OCI-LY1 (cell line): ENCODE results near the gene MYO15A.

Experiments used
- H2AFZ ChIP-seq: fragments of 200-600 bp; sonication (generic), shearing (Covaris generic); 2 replicates; pipeline ENCODE4 v1.6.0; 2014; ENCODE audit warnings: antibody characterized with exemption, mild to moderate bottlenecking, low read length
- H3F3A ChIP-seq: fragments of 200-600 bp; sonication (generic), shearing (Covaris generic); 2 replicates; pipeline ENCODE4 v1.6.0; 2014; ENCODE audit warnings: mild to moderate bottlenecking, antibody characterized with exemption, low read length, moderate library complexity; ENCODE audit not compliant: insufficient read depth
- H3K27ac ChIP-seq: fragments of 200-600 bp; sonication (generic); 2 replicates; pipeline ENCODE4 v1.5.1; 2014; ENCODE audit warnings: low read length, mixed run types, mild to moderate bottlenecking, low read depth; ENCODE audit not compliant: poor library complexity, severe bottlenecking
- H3K27me3 ChIP-seq: fragments of 200-600 bp; sonication (generic); 2 replicates; pipeline ENCODE4 v1.6.0; 2014; ENCODE audit warnings: antibody characterized with exemption, mild to moderate bottlenecking, low read length, moderate library complexity; ENCODE audit not compliant: insufficient read depth
- H3K36me3 ChIP-seq: fragments of 200-600 bp; sonication (generic); 2 replicates; pipeline ENCODE4 v1.6.1; 2014; ENCODE audit warnings: mild to moderate bottlenecking, antibody characterized with exemption, low read length, moderate library complexity, mixed read lengths; ENCODE audit not compliant: insufficient read depth
- H3K4me1 ChIP-seq: fragments of 200-600 bp; sonication (generic); 2 replicates; pipeline ENCODE4 v1.5.1; 2014; ENCODE audit warnings: mild to moderate bottlenecking, low read length, moderate library complexity; ENCODE audit not compliant: insufficient read depth, severe bottlenecking
- H3K4me2 ChIP-seq: fragments of 200-600 bp; sonication (generic), shearing (Covaris generic); 2 replicates; pipeline ENCODE4 v1.6.1; 2014; ENCODE audit warnings: low read length
- H3K4me3 ChIP-seq: fragments of 200-600 bp; sonication (generic); 2 replicates; pipeline ENCODE4 v1.5.1; 2014; ENCODE audit warnings: low read length, low read depth, mild to moderate bottlenecking, mixed read lengths; ENCODE audit not compliant: poor library complexity, severe bottlenecking
- H3K79me2 ChIP-seq: fragments of 200-600 bp; shearing (Covaris generic); 2 replicates; pipeline ENCODE4 v1.6.1; 2016; ENCODE audit warnings: mixed run types, low read length, mixed read lengths; ENCODE audit not compliant: insufficient read depth
- H3K9ac ChIP-seq: fragments of 200-600 bp; sonication (generic), shearing (Covaris generic); 2 replicates; pipeline ENCODE4 v1.6.1; 2014; ENCODE audit warnings: mild to moderate bottlenecking, low read length, mixed read lengths
- H3K9me2 ChIP-seq: fragments of 200-600 bp; sonication (generic), shearing (Covaris generic); 2 replicates; pipeline ENCODE4 v1.6.1; 2014; ENCODE audit warnings: low read depth, mild to moderate bottlenecking, low read length, mixed read lengths
- H3K9me3 ChIP-seq: fragments of 200-600 bp; shearing (Covaris generic); 2 replicates; pipeline ENCODE4 v1.6.1; 2014; ENCODE audit warnings: low read length, mixed read lengths
- H4K20me1 ChIP-seq: fragments of 200-600 bp; sonication (generic), shearing (Covaris generic); 2 replicates; pipeline ENCODE4 v1.6.0; 2016; ENCODE audit warnings: mild to moderate bottlenecking, low read length; ENCODE audit not compliant: insufficient read depth
- CTCF ChIP-seq: fragments of 200-600 bp; sonication (generic), shearing (Covaris generic); IDR thresholded peaks from 2 replicates; pipeline ENCODE4 v1.5.1; 2017; ENCODE audit warnings: mild to moderate bottlenecking, antibody characterized with exemption, low read length, moderate library complexity, mixed read lengths
- EZH2 ChIP-seq: fragments of 200-600 bp; sonication (generic), shearing (Covaris generic); IDR thresholded peaks from 2 replicates; pipeline ENCODE4 v1.8.0; 2017; ENCODE audit warnings: borderline replicate concordance, mixed run types, mild to moderate bottlenecking, antibody characterized with exemption, low read length, moderate library complexity, mixed read lengths

The MYO15A gene

GRCh38 chr17:18177133-18177532 lies 68.6 kb downstream of the MYO15A start:
- no peak overlapping the region for H3K27ac ChIP-seq
- TF ChIP-seq CTCF = no peak
- no peak for TF ChIP-seq EZH2
- no peaks in the 10 kb centered on the region for H3K79me2 ChIP-seq
- H3K9ac ChIP-seq = no peak overlapping the region
- no peaks in the 10 kb centered on the region for H3K27me3 ChIP-seq
- H3K4me2 ChIP-seq = no peak overlapping the region
- H2AFZ ChIP-seq = no peak overlapping the region
- no peaks in the 10 kb centered on the region for H3K9me2 ChIP-seq
- H3K4me1 ChIP-seq = peaks cover 10% of the 10 kb centered on the region
- no peaks in the 10 kb centered on the region for H4K20me1 ChIP-seq
- H3K9me3 ChIP-seq = no peaks in the 10 kb centered on the region
- no peaks in the 10 kb centered on the region for H3F3A ChIP-seq
- H3K4me3 ChIP-seq = no peak overlapping the region
- no peaks in the 10 kb centered on the region for H3K36me3 ChIP-seq

- Histone ChIP-seq H3K27me3 (no peaks in the 10 kb centered on the region), H3K9me2 (no peaks in the 10 kb centered on the region), H2AFZ (no peak overlapping the region), H3K4me1 (peaks cover 16% of the 10 kb centered on the region), H3K4me3 (no peak overlapping the region), H3K79me2 (no peaks in the 10 kb centered on the region), H3K4me2 (no peak overlapping the region), H3K36me3 (no peaks in the 10 kb centered on the region), H3K9ac (no peak overlapping the region), H3K9me3 (no peaks in the 10 kb centered on the region), H3F3A (no peaks in the 10 kb centered on the region), H4K20me1 (no peaks in the 10 kb centered on the region), H3K27ac (no peak overlapping the region)
- TF ChIP-seq CTCF (no peak), EZH2 (no peak)
These were observed 69.2 kb downstream of the MYO15A start for GRCh38 chr17:18177722-18178121.

GRCh38 chr17:18179196-18179595 lies 70.6 kb downstream of the MYO15A start:
- no peak for TF ChIP-seq EZH2
- no peak for TF ChIP-seq CTCF
- Histone ChIP-seq H3K4me3 (no peak overlapping the region), H3F3A (no peaks in the 10 kb centered on the region), H3K27me3 (no peaks in the 10 kb centered on the region), H3K79me2 (no peaks in the 10 kb centered on the region), H3K27ac (no peak overlapping the region), H3K9me3 (no peaks in the 10 kb centered on the region), H4K20me1 (no peaks in the 10 kb centered on the region), H3K4me1 (peaks cover 18% of the 10 kb centered on the region), H3K4me2 (no peak overlapping the region), H3K9ac (no peak overlapping the region), H3K36me3 (no peaks in the 10 kb centered on the region), H2AFZ (no peak overlapping the region), H3K9me2 (no peaks in the 10 kb centered on the region)
